Right ventricle myocardium inferior (tissue), 1 donor: ENCODE measurements around the gene CYP46A1. TPM values are rescaled to one million over a fixed set of nuclear protein-coding genes. Genes with fewer than 3 reads are reported as not detected.

ENCODE experiments used
- ATAC-seq: fragments of 200-7000 bp; cut with Tn5 transposase; one replicate; pipeline ENCODE4 v1.9.1; 2020; ENCODE audit warnings: mild to moderate bottlenecking, moderate library complexity
- DNase-seq: peaks from one replicate; pipeline ENCODE4 v3.0.0; 2021; ENCODE audit errors: missing footprints
- intact Hi-C: fragments of 100-400 bp; cut with DNase I; formaldehyde crosslinking; loops from one replicate; pipeline ENCODE4 v1.11.0; 2022
- total RNA-seq: library from RNA; stranded (reverse); fragmentation: NEBNext Ultra II Directional; extraction: Animal tissue kit (Norgen Biotek cat#: 25700); gene quantifications from one replicate; pipeline ENCODE4 v1.2.1, GENCODE V29; 2021
- donor health status: DM: no; HTN: yes; CAD: no; lungs with severe emphysema.

The CYP46A1 gene
- total RNA-seq, 1 donor from 2014 or later: 2.2 TPM

DNA sequence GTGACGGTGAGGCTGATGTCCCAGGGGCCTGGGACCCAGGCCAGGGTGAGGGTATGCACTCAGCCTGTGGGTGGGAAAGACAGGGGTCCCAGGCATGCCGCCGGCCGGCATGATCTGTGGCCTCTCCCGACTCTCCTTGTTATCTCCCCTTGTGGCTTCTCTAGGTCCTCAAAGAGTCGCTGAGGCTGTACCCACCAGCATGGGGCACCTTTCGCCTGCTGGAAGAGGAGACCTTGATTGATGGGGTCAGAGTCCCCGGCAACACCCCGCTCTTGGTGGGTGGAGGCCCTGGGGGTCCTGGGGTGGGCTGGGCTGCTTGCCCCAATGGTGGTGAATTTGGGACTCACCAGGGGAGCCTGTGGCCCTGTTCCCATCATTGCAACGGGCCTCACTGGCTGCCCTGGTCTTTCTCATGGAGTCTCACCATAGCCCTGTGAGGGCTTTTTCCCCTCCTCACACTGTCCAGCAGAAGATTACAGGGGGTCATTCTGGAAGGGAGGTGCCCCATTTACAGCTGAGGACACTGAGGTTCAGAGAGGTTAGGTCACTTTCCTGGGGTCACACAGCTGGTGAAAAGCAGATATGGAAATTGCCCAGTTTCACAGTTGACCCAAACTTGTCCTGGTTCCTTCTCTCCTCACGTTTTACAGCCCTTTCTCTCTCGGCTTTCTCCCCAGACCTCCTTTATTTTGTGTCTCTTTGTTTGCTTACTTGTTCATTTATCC, 37.9 kb downstream of the CYP46A1 start:
- DNase-seq (no peak), ATAC-seq (no peak)
- intact Hi-C loops: no loop called here

- peak; percentile 18 for DNase-seq
- no peak for ATAC-seq
- intact Hi-C loops: no loop called here
These were observed 38.6 kb downstream of the CYP46A1 start for GRCh38 chr14:99722741-99723140.

GRCh38 chr14:99724196-99724891, 40.2 kb downstream of the CYP46A1 start:
- DNase-seq: peak; percentile 5
- ATAC-seq: no peak
- intact Hi-C loops: no loop called here

GRCh38 chr14:99724939-99725773, 41.1 kb downstream of the CYP46A1 start:
- intact Hi-C loops: no loop called here
- ATAC-seq (no peak), DNase-seq (peak; percentile 15)

DNA sequence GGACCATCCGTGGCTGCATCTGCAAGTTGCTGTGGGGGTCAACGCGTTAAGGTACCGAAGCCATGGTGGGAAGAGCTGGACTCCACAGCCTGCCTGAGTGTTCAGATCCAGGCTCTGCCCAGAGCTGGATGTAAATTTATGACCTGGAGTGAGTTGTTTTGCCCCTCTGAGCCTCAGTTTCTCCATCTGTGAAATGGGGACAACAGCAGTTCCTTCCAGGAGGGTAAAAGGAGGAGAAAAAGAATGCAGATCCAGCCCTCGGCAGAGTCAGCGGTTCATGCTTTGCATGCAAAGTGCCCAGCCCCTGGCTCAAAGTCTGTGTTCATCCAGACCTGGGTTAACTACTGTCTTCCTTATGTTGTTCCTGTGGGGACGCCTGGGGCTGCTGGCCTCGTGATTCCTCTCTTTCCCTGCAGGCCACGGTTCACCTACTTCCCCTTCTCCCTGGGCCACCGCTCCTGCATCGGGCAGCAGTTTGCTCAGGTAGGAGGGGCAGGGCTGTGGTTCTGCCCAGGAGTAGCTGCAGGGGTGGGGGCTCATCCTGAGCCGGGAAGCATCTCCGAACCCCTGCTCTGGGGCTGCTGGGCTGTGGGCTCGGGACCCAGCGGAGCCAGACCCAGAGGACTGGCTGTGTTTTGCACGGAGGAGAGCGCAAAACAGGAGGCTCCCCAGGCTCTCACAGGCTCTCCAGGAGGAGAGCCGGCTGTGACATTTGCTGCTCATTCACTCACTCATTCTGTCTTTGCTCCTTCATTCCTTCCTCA, 41.9 kb downstream of the CYP46A1 start:
- intact Hi-C loops: no loop called here
- DNase-seq (no peak), ATAC-seq (no peak)

DNA sequence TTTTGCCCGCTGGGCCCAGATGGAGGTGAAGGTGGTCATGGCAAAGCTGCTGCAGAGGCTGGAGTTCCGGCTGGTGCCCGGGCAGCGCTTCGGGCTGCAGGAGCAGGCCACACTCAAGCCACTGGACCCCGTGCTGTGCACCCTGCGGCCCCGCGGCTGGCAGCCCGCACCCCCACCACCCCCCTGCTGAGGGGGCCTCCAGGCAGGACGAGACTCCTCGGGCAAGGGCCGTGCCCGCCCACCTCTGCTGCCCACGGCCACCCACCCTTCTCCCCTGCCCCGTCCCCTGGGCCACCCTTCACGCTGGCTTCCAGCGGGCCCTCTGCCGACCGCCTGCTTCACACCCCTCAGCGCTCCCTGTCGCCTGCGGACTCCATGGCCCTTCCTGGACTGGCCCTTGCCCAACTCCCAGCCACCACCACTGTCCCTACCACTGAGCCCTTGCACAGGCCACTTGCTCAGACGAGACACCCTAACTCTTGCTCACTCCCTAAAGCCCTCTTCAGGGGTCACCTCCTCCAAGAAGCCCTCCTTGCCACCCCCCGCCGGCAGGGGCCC, 42.5 kb downstream of the CYP46A1 start:
- ATAC-seq (no peak), DNase-seq (no peak)
- intact Hi-C loops: no loop called here

DNA sequence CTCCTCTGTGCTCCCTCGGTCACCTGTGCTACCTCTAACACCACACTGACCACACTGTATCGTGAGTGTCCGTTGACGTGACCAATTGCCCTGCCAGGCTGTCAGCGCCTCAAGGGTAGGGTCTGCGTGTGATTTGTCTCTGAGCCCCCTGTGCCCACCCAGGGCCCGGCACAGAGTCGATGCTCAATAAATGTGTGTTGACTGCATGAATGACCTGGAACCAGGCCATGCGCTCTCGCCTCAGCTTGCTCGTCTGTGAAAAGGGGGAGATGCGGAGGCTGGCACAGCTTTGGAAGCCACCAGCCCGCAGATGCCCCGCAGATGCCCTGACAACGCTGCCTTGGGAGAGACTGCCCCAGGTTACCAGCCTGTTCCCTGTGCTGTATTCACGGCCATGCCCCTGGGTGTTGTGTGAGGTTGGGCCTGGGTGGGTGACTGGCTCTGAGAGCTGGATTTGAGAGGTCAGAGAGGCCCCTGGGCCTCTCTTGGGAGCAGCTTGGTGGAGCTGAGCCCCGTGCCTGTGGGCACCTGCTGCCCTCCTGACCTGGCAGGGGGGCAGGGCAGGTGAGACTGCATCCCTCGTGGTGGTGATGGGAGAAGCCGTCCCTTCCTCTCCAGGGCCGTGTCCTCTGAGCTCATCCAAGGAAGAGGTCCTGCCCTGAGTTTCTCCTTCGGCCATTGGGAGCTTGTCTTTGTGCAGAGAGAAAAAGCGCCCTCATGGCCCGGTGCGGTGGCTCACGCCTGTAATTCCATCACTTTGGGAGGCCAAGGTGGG, 43.2 kb downstream of the CYP46A1 start:
- DNase-seq: peak; percentile 68
- intact Hi-C loops: no loop called here

DNA sequence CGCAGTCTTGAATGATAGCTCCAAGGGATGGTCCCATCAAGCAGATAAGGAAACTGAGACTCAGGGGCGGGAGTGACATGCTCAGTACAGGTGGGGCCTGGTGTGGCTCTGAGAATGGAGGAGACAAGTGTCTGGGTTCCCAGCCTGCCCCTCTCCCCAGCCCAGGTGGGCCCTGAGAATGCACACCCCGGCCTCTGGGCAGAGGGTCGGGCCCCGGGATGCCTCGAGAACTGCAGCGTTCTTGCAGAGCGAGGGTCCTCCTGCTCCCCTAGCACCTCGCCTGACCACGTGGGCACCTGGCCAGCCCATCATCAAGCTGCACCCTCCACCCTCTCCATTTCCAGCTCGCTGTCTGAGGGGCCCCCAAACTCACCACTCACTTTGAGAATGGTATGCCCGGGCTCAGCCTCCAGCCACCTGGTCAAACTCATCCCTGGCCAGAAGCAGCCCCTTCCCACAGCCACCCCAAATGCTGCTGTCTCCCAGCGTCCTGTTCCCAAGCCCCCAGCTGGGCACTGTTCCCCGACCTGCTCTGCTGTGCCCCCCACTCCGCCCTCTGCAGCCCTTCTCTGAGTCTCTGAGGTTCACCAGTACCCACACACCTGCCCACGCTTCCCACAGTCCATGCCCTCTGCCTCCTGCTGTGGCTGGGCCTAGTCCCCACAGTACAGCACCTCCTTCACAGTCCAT, 44.3 kb downstream of the CYP46A1 start:
- intact Hi-C loops: no loop called here
- peak; percentile 62 for DNase-seq
- ATAC-seq: no peak

More for the DNA sequence above, 43.2 kb downstream of the CYP46A1 start:
- no peak for ATAC-seq

- no peak for ATAC-seq
- no peak for DNase-seq
- intact Hi-C loops: no loop called here
These were observed 44.9 kb downstream of the CYP46A1 start for GRCh38 chr14:99728981-99729451.

- intact Hi-C loops: loop anchor here (1.0 kb wide), 1 partner anchor 155 kb away; no protein-coding TSS in a partner anchor
- ATAC-seq (peak; percentile 70), DNase-seq (peak; percentile 80)
These were observed 46.1 kb downstream of the CYP46A1 start for GRCh38 chr14:99729991-99730875.

DNA sequence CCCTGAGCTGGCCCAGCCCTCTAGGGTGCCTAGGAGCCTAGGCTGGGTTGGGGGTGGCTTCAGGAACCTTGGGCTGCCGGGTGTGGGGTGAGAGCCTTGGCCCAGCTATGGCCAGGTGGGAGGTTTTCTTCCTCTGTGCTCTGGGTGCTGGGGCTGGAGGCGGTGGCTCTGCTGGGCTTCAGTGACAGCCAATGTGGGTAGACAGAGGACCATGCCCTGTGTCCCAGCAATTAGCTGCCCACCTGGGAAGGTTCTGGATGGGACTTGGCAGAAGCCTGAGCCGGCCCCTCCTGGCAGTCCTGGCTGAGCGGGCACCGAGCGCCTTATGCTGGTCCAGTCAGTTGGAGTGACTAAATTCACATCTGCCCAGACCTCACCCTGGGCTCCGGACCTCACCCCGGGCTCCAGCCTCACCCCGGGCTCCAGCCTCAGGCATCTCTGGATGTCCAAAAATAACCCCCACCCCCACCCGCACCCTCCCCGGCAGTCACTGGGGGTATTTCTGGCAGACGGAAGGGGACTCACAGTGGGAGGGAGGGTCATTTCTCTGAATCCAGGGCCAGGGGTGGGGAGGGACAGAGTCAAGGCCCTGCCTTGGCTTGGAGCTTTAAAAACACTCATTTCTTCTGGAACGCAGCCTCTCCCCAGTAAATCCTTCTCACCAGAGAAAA, 46.9 kb downstream of the CYP46A1 start:
- intact Hi-C loops: loop anchor here (1.0 kb wide), 1 partner anchor 154 kb away; no protein-coding TSS in a partner anchor
- DNase-seq: peak; percentile 56
- ATAC-seq: no peak

DNA sequence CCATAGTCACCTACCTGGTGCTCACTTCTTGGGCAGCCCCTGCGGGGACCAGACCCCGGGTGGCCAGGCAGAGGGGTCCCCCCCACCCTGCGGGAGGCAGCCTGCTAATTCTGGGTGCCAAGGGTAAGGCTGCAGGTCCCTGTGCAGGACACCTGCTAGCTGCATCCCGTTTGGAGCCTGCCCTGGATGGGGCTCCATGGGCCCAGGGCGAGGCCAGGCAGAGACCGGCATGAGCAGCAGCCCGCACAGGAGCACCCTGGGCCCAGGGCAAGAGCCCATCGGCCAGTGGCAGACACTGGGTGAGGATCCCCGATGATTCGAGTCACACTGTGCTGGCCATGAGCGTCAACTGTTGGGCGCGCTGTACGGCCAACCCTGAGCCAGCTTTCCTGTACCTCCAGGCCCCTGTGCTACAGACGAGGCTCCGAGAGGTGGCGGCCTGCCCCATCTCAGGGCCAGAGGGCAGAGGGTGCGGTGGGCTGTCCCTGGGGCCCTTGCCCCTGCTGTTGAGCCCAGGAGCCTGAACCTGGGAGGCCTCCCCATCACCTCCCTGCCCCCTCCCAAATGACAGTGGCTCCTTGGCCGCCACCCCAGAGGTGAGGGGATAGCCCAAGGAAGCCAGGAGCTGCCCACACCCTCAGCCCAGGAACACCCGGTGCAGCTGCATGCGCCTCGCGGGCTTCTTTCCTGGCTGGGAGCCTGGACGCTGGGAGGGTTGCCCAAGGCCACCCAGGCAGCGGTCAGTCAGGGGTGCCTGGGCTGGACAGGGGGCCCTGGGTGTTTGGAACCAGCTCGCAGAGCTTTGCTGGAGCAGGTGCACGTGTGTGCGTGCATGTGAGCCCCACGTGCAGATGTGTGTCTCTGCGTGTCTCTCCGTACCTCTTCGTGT, 47.7 kb downstream of the CYP46A1 start:
- intact Hi-C loops: no loop called here
- DNase-seq (peak; percentile 71), ATAC-seq (no peak)

DNA sequence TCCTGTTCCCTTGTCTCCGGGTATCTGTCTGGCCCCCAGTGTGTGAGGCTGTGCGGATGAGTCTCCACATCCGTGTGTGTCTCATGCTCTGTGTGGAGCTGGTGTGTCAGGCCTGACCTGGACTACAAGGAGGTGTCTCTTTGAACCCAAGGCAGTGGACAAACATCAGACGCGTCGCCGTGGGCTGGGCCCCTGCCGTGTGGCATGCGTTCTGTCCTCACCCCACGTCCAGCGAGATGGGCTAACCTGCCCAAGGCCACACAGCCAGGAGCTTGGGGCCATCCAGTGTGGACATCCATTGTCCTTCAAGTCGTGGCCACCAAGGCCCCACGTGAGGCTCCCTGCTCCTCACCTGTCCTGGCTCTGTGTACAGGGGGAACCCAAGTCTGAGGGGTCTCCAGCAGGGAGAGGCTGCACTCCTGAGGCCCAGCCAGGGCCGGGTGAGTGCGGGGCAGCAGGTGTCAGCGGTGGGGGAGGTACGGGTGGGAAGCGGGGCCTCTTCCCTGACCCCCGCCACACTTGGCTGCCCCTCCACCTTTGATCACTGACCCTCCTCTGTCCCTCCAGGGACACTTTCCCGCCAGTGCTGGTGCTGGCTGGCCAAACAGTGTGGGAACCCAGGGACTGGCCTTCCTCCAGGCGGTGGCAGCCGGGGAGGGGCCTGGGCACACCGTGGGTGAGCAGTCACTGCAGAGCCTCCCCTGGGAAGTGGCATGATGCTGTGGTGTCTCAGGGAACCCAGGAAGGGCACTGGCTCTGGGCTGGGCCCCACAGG, 48.5 kb downstream of the CYP46A1 start:
- intact Hi-C loops: no loop called here
- no peak for ATAC-seq
- peak; percentile 69 for DNase-seq

DNA sequence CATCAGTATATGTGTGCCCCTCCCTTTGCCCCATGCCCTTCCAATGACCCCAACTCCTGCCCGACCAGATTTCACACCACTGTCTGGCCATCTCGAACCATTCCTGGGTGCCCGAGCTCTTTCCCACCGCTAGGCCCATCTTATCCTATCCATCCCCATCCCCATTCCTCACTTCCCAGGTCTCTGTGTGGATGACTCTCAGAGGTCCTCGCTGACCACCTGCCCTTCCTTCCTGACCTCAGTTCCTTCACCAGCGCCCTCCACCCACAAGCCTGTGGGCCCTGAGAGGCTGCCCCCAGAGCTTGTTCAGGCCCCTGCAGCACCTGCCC, 49.1 kb downstream of the CYP46A1 start:
- intact Hi-C loops: no loop called here
- DNase-seq (peak; percentile 18), ATAC-seq (no peak)
